Measurements from ENCODE around the gene GPX7.

Gene GPX7

DNA sequence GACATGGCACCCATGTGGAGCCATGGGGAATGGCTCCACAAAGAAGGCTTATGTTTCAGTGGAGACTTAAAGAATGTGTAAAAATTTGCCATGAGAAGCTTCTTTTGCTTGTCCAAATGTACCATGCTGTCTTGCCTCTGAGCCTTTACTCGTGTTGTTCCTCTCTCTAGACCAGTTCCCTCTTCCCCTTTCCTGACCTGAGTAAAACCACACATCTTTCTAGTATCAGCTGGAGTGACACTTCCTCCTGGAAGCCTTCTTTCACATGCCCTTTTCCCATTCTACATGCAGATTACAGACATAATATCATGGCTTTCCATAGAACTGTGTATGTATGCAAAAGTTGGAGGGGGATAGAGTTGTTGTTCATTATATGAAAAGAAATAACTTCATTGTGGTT lies 13.6 kb upstream of the GPX7 start:
- no peak for DNase-seq

DNA sequence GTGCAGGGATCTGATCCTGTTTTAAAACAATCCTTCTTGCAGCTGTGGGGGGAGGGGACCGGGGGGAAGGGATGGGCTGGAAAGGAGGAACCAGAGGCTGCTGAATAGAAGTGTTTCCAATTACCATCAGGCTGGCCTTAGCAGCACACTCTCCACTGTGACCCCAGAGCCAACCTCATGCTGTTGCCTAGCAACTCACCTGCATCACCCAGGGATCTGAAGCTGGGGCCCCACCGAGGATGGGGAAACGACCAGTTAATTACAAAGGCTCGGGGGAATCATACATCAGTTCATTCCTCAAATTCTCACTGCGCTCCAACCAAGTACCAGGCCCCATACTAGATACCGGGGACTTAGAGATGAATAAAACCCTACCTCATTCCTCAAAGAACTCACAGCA lies 11.9 kb upstream of the GPX7 start:
- no peak for DNase-seq

DNA sequence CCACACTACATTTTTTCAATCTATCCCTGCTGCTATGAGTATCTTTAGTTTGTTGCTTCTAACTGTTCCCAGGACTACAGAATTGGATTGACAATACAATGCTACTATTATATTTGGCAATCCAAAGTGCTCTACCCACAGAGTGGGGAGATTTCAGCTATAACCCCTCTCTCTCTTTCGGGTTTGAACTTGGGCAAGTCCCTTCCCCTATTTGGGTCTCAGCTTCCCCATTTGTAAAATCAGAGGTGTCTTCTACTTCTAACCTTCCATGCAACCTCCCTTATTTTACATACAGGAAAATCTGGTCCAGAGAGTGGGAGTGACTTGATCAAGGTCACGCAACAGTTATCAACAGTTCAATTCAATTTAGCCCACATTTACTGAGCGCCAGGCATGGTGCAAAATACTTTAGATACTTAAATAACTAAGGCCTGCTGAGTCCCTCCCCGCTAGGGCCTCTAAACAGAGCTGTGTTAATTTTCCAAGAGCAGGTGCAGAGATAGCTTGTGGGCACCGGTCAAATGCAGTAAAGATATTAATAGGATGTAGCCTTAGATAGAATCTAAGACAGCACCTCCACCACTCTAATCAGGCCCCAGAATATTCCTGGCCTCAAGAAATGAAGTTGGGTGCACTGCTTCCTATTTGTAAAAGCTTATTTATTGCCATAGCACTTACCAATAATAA lies 9.4 kb upstream of the GPX7 start:
- DNase-seq: no peak

DNA sequence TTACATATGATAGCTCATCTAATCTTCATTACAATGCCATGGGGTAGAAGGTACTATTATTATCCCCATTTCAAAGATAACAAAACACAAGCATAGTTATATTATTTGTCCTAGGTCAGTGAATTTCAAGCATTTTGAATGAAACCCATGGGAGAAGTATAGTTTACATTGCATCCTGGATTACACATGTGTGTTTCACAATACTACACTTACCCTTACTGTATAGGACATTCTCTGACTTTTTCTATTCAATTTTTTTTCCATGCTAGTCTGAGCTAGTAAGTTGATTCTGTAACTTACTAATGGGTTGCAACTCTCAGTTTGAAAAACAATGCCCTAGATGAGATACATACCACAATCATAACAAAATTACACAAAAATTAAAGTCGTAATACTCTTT lies 8.7 kb upstream of the GPX7 start:
- no peak for DNase-seq

DNA sequence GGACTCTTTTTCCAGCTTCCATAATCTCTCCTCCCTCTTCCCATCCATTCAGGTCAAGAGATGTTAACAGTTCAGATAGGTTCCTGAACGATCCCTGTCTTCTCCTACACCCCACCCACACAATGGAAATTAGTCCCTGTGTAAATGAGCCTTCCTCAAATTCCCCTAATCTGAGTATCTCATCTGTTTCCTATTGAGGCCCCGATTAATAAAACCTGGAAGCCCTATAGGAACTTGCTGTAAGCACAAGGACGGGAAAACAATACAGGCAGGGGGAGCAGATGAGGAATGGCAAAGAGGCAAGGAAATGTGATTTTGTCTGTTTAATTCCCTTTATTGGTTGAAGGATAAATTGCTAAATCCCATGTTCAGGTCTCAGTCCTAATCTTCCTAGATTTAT lies 7.1 kb upstream of the GPX7 start:
- no peak for DNase-seq

DNA sequence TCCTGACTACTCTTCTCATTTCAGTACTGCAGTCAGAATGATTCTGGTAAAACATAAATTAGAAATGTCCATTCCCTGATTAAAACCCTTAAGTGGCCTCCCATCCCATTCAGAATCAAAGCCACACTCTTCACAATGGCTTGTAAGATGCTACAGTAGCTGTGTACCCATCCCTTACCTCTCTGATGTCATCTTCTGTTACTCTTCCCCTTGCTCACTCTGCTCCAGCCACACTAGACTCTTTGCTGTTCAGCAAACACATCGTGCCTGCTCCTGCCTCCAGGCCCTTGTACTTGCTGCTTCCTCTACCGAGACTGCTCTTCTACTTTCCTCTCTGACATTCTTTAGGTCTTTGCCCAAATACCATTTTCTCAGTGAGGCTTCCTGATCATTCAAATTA lies 4.3 kb upstream of the GPX7 start:
- no peak for DNase-seq

DNA sequence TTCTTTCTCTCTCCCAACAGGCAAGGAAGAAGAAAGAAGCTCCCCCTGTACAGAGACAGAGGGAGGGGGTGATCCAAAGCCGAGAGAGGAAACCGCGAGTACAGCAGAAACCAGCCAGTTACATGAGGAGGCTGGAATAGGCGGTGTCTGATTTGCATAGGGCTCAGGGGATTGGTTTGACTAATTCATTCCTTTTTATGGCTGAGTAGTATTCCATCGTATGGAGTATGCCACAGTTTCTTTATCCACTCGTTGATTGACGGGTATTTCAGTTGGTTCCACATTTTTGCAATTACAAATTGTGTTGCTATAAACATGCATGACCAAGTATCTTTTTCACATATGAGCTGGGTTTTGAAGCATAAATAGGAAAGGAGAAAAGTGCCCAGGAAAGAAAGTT lies 3.4 kb upstream of the GPX7 start:
- no peak for DNase-seq

DNA sequence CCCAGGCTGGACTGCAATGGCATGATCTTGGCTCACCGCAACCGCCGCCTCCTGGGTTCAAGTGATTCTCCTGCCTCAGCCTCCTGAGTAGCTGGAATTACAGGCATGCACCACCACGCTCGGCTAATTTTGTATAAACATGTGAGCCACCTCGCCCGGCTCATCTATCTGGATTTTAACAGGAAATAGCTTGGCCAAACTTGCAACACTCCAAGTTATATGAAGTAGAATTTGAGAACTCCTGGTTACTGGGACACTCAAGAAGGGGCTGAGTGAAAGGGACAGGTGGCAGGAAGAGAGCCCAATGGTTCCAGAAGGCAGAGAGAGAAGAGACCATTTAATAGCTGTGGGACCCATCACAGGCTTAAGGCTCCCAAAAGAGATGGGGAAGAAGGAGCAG lies 2.9 kb upstream of the GPX7 start:
- DNase-seq: no peak

DNA sequence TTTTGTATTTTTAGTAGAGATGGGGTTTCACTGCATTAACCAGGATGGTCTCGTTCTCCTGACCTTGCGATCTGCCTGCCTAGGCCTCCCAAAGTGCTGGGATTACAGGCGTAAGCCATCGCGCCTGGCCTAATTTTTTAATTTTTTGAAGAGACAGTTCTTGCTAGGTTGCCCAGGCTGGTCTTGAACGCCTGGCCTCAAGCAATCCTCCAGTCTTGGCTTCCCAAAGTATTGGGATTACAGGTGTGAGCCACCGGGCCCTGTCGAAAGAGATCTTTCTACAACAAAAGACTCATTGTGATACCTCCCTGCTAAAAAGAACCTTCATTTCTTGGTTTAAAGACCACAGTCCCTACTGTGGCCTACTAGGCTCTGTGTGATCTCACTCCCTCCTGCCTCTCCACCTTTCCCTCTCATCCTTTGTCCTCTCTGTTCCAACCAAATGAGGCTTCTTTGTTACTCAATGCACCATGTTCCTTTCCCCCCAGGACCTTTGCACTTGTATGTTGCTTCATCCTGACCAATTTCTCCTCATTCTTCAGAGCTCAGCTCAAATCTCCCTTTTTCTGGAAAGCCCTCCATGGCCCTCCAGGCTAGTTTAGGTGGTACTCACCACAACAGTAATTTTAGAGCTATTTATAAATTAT lies 1.5 kb upstream of the GPX7 start:
- no peak for DNase-seq

DNA sequence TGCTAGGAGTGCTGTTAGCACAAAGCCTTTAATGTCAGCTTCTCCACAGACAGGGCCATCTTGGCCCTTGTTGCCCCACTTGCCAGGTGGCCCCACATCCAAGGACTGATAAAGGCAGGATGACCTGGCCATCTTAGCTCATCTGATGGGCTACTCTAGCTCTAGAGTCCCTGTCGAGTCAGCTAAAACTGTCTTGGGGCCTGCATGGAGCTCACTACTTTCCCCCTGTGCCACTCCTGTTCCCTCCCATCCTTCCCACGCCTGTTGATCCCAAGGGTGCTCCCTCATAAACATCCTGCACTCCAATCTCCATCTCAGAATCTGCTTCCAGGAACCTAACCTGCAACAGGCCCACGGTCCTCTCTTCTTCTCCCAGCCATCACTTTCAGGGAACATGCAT lies 652 bp upstream of the GPX7 start:
- DNase-seq: no peak

DNA sequence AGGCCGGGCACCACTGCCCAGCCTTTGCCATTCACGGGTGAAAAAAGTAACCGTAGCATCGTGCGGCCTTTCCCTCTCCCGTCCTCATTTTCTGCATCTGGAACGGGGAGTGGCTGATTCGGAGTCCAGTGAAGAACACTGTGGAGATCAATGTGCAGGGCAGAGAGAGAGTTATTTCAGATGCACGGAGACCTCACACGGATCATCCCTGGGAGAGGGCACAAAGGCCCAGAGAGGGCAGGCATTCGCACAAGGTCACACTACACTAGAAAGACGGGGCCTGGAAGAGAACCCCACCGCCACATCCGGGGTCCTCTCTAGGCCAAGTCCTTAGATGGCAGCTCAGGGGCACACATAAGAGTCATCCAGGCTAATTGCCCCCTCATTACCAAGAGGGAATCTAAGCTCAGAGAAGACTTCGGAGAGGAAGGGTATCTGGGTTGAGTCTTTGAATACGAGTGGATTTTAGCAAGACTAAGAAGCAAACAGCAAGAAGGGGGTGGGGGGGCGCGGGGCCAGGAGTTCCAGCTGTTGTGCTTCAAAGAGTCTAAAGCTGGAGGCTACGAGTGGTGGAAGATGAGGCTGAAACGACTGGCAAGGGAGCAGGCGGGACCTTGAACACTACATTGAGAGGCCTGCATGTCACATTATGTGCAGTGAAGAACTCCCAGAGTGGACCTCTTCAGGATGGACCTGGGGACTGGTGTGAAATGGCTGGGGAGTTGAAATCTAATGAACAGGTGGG lies 857 bp downstream of the GPX7 start:
- peak in 1 of 2 donors; percentile 22 for DNase-seq

DNA sequence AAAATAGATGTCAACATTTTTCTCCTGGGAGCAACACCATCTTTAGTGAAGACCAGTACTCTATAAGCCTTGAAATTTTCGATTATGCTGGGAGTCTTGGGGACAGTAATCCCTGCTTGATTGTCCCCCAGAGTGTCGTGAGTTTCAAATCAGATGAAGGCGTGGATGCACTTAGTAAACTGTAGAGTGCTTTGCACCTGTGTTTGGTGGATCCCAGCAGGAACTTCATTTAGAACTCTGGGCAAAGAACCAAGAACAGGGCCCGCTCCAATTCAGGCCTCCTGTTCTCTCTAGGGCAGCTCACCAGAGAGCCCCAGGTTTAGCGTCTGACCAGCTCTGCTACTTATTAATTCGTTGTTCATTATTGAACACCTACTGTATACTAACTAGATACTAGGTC lies 1.5 kb downstream of the GPX7 start:
- no peak for DNase-seq

DNA sequence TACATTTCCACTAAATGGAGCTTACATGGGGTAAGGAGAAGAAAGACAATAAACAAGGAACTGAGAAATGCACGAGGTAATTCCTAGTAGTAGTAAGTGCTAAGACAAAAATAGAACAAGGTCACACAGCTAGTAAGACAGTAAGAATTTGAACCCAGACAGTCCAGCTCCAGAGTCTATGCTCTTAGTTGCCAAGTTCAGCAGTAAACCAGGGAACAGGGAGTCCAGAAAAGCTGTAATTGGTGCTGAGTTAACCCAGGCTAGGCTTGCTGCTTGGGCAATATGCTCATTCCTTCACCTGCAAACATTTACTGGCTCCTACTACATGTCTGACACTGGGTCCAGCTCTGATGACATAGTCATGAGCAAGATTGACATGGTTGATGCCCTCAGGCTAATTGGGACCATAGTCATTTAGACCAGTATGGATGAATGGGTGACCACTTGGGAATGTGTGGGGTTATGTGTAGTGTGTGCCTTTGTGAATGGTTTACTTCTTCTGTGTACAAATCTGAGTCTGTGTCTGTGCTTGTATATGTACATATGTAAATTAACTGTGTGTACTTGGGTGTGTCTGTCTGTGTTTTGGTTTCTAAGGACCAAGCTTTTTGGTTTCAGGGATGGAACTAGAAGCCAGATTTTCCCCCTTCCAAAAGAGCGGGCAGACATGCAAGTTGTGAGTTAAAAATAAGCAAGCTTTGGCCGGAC lies 2.0 kb downstream of the GPX7 start:
- DNase-seq: no peak

DNA sequence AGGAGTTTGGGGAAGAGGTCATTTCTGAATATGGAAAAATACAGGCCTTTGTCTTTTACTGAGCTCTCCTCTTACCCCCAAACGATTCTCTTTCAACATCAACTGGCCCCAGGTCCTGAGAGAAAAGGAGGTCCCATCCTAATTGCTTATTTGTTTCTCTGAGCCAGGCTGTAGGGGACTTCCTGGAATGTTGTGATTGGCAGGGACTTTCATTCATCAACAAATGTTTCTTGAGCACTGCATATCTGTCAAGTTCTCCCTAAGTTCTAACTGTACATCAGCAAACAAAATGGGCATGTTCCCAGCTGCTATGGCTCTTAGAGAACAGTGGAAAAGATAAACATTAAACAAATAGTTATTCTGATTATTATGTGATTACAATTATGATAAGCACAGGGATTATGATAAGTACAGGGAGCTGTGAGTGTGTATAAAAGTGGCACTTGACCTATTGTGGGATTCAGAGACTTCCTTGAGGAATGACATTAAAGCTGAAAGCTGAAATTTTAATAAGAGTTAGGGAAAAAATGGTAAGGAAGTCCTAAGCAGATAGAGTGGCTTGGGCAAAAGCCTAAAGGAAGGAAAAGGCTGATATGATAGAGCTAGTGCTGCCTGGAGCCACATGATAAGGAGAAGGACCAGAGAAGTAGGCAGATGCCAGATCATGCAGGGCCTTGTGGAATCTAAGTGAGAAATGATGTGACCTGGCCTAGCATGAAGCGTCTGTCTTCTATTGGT lies 11.6 kb downstream of the GPX7 start:
- no peak for DNase-seq

DNA sequence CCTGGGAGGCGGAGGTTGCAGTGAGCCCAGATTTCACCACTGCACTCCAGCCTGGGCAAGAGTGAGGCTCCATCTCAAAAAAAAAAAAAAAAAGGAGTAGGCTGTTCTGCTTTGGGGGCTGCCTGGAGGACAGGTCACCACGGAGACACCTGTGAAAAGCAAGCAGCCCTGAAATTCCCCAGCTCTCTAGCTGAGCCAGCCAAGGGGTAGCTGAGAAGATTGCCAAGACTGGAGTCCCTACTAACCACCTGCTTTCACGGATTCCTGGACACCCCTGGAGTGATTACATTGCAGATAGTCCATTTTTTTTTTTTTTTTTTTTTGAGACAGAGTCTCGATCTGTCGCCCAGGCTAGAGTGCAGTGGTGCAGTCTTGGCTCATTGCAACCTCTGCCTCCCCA lies 12.5 kb downstream of the GPX7 start:
- DNase-seq: no peak

DNA sequence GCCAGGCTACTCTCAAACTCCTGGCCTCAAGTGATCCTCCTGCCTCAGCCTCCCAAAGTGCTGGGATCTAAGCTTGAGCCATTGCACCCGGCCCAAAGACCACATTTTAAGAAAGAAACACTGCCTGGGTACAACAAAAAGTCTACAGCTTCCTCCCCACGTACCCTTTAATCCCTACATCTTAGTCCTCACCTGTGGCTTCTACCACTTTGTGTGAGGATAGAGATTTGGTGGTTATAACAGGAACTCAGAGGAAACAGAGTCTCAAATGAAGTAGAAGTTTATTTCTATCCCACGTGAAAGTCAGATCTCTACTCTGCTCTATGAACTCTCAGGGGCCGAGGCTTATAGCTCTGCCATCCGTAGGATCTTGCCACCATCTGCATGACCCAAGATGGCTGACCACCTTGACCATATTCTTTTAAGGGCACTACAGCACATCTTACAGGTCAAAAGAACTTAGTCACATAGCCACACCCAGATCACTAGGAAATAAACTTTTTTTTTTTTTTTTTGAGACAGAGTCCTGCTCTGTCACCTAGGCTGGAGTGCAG lies 13.4 kb downstream of the GPX7 start:
- no peak for DNase-seq

DNA sequence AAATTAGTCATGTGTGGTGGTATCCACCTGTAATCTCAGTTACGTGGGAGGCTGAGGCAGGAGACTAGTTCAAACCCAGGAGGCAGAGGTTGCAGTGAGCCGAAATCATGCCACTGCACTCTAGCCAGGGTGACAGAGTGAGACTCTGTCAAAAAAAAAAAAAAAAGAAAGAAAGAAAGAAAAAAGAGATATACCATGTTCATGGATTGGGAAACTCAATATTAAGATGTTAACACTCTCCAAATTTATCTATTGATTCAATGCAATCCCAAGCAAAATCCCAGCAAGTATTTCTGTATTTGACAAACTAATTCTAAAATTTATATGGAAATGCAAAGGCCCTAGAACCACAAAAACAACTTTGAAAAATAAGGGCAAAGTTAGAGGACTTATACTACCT lies 19.8 kb downstream of the GPX7 start:
- DNase-seq: no peak

DNA sequence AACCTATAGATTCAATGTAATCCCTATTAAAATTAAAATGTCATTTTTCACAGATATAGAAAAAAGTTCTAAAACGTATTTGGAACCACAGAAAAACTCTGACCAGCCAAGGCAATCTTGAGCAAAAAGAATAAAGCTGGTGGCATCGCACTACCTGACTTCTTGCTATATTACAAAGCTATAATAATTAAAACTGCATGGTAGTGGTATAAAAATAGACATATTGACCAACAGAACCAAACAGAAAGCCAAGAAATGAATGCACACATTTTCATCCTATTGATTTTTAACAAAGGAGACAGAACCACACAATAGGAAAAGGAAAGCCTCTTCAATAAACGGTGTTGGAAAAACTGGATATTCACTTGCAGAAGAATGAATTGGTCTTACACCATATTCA lies 21.6 kb downstream of the GPX7 start:
- DNase-seq: no peak

DNA sequence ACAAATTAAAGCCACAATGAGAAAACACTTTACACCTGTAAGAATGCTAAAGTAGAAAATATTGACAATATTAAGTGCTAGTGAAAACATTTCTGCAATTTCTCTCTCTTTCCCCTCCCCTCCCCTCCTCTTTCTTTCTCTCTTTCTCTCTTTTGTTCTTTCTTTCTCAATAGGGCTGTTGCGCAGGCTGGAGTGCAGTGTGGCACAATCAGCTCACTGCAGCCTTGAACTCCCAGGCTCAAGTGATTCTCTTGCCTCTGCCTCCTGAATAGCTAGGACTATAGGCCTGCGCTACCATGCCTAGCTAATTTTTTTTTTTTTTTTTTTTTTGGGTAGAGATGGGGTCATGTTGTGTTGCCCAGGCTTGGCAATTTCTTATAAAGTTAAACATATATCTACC lies 24.9 kb downstream of the GPX7 start:
- no peak for DNase-seq

DNA sequence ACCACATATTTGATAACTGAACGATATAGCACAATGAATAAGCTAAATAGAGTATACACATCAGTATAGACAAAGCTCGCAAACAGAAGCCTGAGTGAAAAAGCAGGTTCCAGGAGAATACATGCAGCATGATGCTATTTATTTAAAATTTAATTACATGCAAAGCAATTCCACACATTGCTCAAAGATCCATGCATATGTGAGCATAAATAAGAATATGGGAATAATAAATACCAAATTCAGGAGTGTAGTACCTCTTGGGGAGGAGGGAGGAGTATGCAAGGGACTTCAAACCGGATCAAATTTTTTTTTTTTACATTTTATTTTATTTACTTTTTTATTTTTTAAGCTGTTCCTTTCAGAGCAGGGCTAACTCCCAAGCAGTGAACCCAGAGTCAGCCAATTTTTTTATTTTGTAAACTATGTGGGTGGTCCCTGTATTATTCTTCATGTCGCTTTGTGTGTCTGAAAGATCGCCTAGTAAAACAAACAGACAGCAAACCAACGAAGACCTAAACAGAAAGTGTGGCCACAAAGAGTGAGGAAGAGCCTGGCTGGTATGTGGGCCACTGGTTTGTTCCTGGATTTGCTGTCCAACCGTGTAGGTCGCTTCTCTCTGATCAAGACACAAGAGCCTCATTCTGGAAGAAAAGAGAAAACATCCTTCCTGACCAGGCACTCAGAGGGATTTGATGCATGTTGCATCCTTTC lies 26.6 kb downstream of the GPX7 start:
- no peak for DNase-seq

DNA sequence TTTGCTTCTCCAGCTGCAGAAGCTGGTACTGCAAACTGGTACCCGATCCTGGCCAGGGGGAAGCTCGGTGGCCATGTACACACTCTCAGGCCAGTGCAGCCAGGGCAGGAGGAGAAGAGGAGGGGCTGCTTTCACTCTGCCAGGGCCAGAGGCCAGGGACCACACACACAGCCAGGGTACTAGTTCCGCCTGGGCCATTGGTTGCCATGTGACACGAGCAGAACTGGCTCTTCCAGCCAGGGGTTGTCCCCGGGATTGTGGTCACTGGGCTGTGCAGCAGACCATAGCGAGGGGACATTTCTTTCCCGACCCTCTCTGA lies 27.1 kb downstream of the GPX7 start:
- DNase-seq: no peak

DNA sequence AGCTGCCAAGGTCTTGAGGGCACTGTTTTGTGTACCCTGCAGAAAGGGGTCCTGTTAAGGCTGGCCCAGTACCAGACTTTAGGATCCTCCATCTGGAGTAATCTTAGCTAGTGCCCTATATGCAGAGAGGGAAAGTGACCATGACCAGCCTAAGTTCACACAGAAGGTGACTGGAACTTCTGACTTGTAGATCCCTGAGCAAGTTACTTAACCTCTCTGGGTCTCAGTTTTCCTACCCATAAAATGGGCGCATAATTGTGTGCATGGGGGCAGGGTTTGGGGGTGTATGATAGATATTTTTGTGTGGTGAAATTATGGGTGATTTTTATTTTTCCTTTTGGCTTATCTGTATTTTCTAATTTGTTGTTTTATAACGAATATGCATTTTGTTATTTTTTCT lies 27.5 kb downstream of the GPX7 start:
- DNase-seq: no peak

All from CD4-positive, alpha-beta T cell treated with Interleukin-4 for 1 hour (primary cell).